ENCODE data around the gene GPR180. TPM values are rescaled to one million over a fixed set of nuclear protein-coding genes. Genes with fewer than 3 reads are reported as not detected.

Gene GPR180
- polyA plus RNA-seq (2013) = 4.7 TPM

DNA sequence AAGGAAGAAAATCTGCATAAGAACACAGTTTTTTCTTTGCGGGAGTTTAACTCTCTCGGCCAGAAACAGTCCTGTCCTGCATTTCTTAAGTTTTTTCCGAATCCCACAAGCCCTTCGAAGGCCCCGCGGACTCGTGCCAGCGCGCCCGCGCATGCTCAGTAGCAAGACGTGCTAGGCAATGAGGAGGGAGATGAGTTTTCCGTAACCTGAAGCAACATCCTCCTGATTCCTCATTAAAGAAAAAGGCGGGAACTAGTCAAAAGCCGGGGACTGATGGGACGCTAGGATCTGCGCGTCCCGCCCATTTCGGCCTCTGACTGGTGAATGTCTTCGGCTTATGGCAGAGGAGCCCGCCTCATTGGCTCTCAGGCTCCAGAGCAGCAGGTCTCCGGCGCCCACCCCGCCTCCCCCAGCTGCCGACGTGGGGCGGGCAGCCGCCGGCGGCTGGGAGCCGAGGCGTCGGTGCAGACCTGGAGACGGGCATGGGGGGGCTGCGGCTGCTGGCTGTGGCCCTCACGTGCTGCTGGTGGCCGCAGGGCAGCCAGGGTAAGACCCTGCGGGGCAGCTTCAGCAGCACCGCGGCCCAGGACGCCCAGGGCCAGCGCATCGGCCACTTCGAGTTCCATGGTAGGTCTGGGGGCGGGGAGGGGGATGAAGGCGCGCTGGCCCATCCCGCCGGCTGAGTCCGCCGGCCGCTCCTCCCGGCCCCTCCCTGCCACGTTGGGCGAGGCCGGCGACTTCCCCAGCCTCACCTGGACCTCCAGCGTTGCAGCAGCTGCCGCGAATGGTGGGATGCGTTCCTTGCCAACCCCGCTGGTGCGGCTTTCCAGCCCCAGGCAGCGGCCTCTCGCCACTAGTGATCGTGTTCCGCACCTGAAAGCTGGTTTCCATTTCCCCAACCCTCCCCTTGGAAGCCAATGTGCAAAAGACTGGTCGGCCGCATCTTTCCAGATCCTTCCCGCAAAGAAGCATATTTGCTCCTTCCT is at the start of gene GPR180:
TSS of gene GPR180 (plus strand) at position 412 of the 986 bp plus-strand sequence. CDS start at position 483, 71 bp downstream.
- WGBS (ENCODE audit: insufficient coverage) = under 1% methylated on average over 63 of the region's 71 CpGs
- no peaks in the 10 kb centered on the region for H3K27me3 ChIP-seq (replicated peaks in 2 of 5; ENCODE audit: control insufficient read depth in 4 of 5, insufficient read depth in 5 of 5, low read length in 4 of 5)
- ChIA-PET POLR2A (no interaction called here), CTCF (interaction anchor here (5.8 kb wide), 1 partner anchor 16 kb away, joined by 35 read pairs; no protein-coding TSS in a partner anchor)
- no peaks in the 10 kb centered on the region for H3K9me3 ChIP-seq (ENCODE audit: control extremely low read depth in 1 of 5, control insufficient read depth in 4 of 5, insufficient read depth in 2 of 5, low read depth in 1 of 5, low read length in 4 of 5)
- H3K36me3 ChIP-seq (ENCODE audit: control insufficient read depth in 4 of 4, insufficient read depth in 4 of 4, low read length in 3 of 4) = peaks cover 0 to 10% (median 5%) of the 10 kb centered on the region in 4 experiments
- H3K4me1 ChIP-seq (ENCODE audit: control extremely low read depth in 1 of 4, control insufficient read depth in 4 of 4, insufficient read depth in 4 of 4, low read length in 3 of 4) = peaks cover 0 to 19% (median 7%) of the 10 kb centered on the region in 4 experiments
- H3K27ac ChIP-seq (ENCODE audit: insufficient read depth in 1 of 2, low read depth in 1 of 2, low read length in 2 of 2, poor library complexity in 1 of 2, severe bottlenecking in 2 of 2) = peak within 1 kb of the TSS in 1 of 2 experiments; percentile 64
- DNase-seq = peak; percentile 97 to 98 (median 98)
- peak within 1 kb of the TSS; percentile 71 to 95 (median 82) for H3K4me3 ChIP-seq (ENCODE audit: control insufficient read depth in 1 of 7, extremely low read depth in 1 of 7, insufficient read depth in 4 of 7, low read depth in 2 of 7, low read length in 6 of 7)

DNA sequence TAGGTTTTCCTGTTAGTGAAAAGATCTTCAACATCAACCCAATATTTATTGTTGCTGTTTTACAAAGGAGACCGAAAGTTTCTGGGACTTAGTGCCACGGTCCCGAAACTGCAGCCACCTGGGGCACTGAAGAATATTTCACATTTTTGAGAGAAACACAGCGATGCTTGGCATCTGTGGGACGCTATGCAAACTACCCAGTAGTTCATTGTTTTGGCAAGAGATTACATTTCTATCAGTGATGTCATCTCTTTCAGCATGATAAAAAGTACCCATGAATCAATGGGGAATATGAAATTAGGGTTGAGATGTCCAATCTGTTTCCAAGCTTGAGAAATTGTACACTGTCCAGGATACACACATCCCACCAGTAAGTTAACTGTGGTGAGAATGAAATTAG is 49.6 kb upstream of the GPR180 start:
- H3K9me3 ChIP-seq (ENCODE audit: control extremely low read depth in 1 of 5, control insufficient read depth in 4 of 5, insufficient read depth in 2 of 5, low read depth in 1 of 5, low read length in 4 of 5) = no peaks in the 10 kb centered on the region
- WGBS (ENCODE audit: insufficient coverage) = 96% methylated on average over 4 of the region's 5 CpGs
- POLR2A ChIA-PET = no interaction called here

DNA sequence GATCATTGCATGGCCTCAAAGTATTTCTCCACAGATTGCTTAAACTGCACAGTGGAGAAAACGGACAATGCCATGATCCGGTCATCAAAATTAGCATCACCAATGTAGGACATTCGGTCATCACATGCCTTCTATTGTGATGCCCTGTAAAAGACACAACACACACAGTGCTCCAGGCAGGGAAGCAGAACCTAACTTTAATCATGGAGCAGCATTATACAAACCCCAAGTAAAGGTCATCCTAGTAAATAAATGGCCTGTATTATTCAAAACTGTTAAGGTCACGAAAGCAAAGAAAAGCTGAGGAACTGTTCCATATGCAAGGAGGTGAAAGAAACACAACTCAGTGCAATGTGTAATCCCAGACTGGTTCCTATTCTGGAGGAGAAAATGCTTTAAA is 47.9 kb upstream of the GPR180 start:
- H3K4me3 ChIP-seq (ENCODE audit: control insufficient read depth in 1 of 7, extremely low read depth in 1 of 7, insufficient read depth in 4 of 7, low read depth in 2 of 7, low read length in 6 of 7) = no peak overlapping the region
- H3K27me3 ChIP-seq (replicated peaks in 2 of 5; ENCODE audit: control insufficient read depth in 4 of 5, insufficient read depth in 5 of 5, low read length in 4 of 5) = peaks cover 0 to 2% (median 0%) of the 10 kb centered on the region in 5 experiments
- POLR2A ChIA-PET = no interaction called here
- no peak for DNase-seq
- CTCF ChIA-PET = no interaction called here
- H3K36me3 ChIP-seq (ENCODE audit: control insufficient read depth in 4 of 4, insufficient read depth in 4 of 4, low read length in 3 of 4) = no peaks in the 10 kb centered on the region
- no peaks in the 10 kb centered on the region for H3K9me3 ChIP-seq (ENCODE audit: control extremely low read depth in 1 of 5, control insufficient read depth in 4 of 5, insufficient read depth in 2 of 5, low read depth in 1 of 5, low read length in 4 of 5)
- peaks cover 0 to 11% (median 6%) of the 10 kb centered on the region in 4 experiments for H3K4me1 ChIP-seq (ENCODE audit: control extremely low read depth in 1 of 4, control insufficient read depth in 4 of 4, insufficient read depth in 4 of 4, low read length in 3 of 4)
- 92% methylated on average over 4 of the region's 4 CpGs for WGBS (ENCODE audit: insufficient coverage)
- no peak overlapping the region for H3K27ac ChIP-seq (ENCODE audit: insufficient read depth in 1 of 2, low read depth in 1 of 2, low read length in 2 of 2, poor library complexity in 1 of 2, severe bottlenecking in 2 of 2)

More for the DNA sequence above, 49.6 kb upstream of the GPR180 start:
- Histone ChIP-seq H3K4me3 (ENCODE audit: control insufficient read depth in 1 of 7, extremely low read depth in 1 of 7, insufficient read depth in 4 of 7, low read depth in 2 of 7, low read length in 6 of 7) (no peak overlapping the region), H3K27me3 (replicated peaks in 2 of 5; ENCODE audit: control insufficient read depth in 4 of 5, insufficient read depth in 5 of 5, low read length in 4 of 5) (peaks cover 0 to 2% (median 0%) of the 10 kb centered on the region in 5 experiments), H3K36me3 (ENCODE audit: control insufficient read depth in 4 of 4, insufficient read depth in 4 of 4, low read length in 3 of 4) (no peaks in the 10 kb centered on the region), H3K27ac (ENCODE audit: insufficient read depth in 1 of 2, low read depth in 1 of 2, low read length in 2 of 2, poor library complexity in 1 of 2, severe bottlenecking in 2 of 2) (no peak overlapping the region), H3K4me1 (ENCODE audit: control extremely low read depth in 1 of 4, control insufficient read depth in 4 of 4, insufficient read depth in 4 of 4, low read length in 3 of 4) (peaks cover 4 to 20% (median 15%) of the 10 kb centered on the region in 4 experiments)
- no peak for DNase-seq
- CTCF ChIA-PET = interaction anchor here (0.9 kb wide), 1 partner anchor 65 kb away, joined by 5 read pairs; no protein-coding TSS in a partner anchor

DNA sequence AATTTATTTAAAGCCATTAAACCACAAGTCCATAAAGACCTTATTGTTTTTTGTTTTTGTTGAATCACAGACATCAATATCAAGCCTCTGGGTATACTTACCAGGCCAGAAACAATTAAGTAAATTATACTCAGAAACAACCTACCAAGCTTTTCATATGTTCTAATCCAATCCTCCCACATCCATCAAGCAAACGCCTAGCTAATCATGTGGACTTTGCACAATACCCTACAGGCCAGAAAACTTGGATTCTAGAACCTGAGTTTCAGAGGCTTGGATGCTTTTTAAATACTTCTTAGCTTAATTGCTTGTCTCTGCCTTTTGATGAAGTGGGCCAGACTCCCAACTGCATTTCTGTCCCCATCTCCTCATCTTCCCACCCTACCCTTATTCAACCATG is 45.6 kb upstream of the GPR180 start:
- ChIA-PET CTCF (interaction anchor here (0.6 to 1.0 kb wide), 3 partner anchors 10 to 24 kb away, joined by 3 read pairs; no protein-coding TSS in a partner anchor), POLR2A (no interaction called here)
- H3K27ac ChIP-seq (ENCODE audit: insufficient read depth in 1 of 2, low read depth in 1 of 2, low read length in 2 of 2, poor library complexity in 1 of 2, severe bottlenecking in 2 of 2) = no peak overlapping the region
- H3K27me3 ChIP-seq (replicated peaks in 2 of 5; ENCODE audit: control insufficient read depth in 4 of 5, insufficient read depth in 5 of 5, low read length in 4 of 5) = peaks cover 0 to 2% (median 0%) of the 10 kb centered on the region in 5 experiments
- 100% methylated on average over 1 of the region's 1 CpG for WGBS (ENCODE audit: insufficient coverage)
- no peaks in the 10 kb centered on the region for H3K9me3 ChIP-seq (ENCODE audit: control extremely low read depth in 1 of 5, control insufficient read depth in 4 of 5, insufficient read depth in 2 of 5, low read depth in 1 of 5, low read length in 4 of 5)
- H3K4me3 ChIP-seq (ENCODE audit: control insufficient read depth in 1 of 7, extremely low read depth in 1 of 7, insufficient read depth in 4 of 7, low read depth in 2 of 7, low read length in 6 of 7) = no peak overlapping the region
- no peak for DNase-seq
- no peaks in the 10 kb centered on the region for H3K36me3 ChIP-seq (ENCODE audit: control insufficient read depth in 4 of 4, insufficient read depth in 4 of 4, low read length in 3 of 4)
- H3K4me1 ChIP-seq (ENCODE audit: control extremely low read depth in 1 of 4, control insufficient read depth in 4 of 4, insufficient read depth in 4 of 4, low read length in 3 of 4) = no peaks in the 10 kb centered on the region

DNA sequence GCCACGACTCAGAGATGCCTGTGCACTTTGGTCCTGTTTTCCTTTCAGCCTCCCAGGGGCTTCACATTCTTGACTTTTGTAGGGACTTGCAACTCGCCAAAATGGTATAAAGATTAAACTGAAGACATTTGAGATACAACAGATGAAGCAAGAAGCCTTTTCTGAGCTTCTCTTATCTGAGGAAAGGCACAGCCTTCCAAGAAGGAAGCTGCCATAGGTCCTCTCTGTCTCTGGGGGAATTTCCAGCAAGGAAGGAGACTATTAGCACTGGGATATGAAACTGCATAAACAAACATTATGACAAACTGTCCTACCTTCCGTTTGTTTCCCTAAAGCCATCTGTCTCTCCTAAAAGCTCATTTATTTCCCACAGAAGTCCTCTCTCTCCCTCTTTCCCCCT is 45.0 kb upstream of the GPR180 start:
- H3K9me3 ChIP-seq (ENCODE audit: control extremely low read depth in 1 of 5, control insufficient read depth in 4 of 5, insufficient read depth in 2 of 5, low read depth in 1 of 5, low read length in 4 of 5) = no peaks in the 10 kb centered on the region
- WGBS (ENCODE audit: insufficient coverage) = 100% methylated on average over 2 of the region's 3 CpGs
- no peaks in the 10 kb centered on the region for H3K36me3 ChIP-seq (ENCODE audit: control insufficient read depth in 4 of 4, insufficient read depth in 4 of 4, low read length in 3 of 4)
- H3K4me3 ChIP-seq (ENCODE audit: control insufficient read depth in 1 of 7, extremely low read depth in 1 of 7, insufficient read depth in 4 of 7, low read depth in 2 of 7, low read length in 6 of 7) = no peak overlapping the region
- CTCF ChIA-PET = interaction anchor here (0.8 to 1.0 kb wide), 2 partner anchors 10 to 24 kb away, joined by 3 read pairs; no protein-coding TSS in a partner anchor
- no peak overlapping the region for H3K27ac ChIP-seq (ENCODE audit: insufficient read depth in 1 of 2, low read depth in 1 of 2, low read length in 2 of 2, poor library complexity in 1 of 2, severe bottlenecking in 2 of 2)
- H3K27me3 ChIP-seq (replicated peaks in 2 of 5; ENCODE audit: control insufficient read depth in 4 of 5, insufficient read depth in 5 of 5, low read length in 4 of 5) = no peaks in the 10 kb centered on the region
- no peaks in the 10 kb centered on the region for H3K4me1 ChIP-seq (ENCODE audit: control extremely low read depth in 1 of 4, control insufficient read depth in 4 of 4, insufficient read depth in 4 of 4, low read length in 3 of 4)
- no peak for DNase-seq
- POLR2A ChIA-PET = no interaction called here

DNA sequence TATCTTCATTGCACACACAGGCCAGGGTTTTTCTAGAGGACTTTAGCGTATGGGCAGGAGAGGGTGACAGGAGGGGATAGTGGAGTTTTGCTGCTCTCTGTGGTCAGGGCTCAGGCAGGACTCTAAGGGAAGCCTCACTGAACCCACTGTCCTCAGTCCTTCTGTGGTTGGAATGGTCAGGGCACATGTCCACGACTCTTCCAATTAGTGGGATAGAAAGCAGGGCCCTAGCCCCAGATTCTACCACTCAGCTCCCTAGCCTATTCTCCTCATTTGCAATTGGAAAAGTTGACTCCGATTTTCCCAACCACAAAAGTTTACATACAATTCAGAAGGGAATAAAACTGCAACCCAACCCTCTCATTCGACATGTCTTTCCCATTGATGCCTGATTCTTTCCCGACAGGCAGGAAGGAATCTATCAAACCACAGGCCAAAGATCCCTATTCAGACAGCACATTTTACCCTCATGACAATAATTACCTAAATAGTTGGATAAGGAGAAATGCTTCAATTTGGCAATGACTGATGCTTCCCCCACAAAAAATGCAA is 43.9 kb upstream of the GPR180 start:
- WGBS (ENCODE audit: insufficient coverage) = 100% methylated on average over 1 of the region's 5 CpGs
- CTCF ChIA-PET = no interaction called here

DNA sequence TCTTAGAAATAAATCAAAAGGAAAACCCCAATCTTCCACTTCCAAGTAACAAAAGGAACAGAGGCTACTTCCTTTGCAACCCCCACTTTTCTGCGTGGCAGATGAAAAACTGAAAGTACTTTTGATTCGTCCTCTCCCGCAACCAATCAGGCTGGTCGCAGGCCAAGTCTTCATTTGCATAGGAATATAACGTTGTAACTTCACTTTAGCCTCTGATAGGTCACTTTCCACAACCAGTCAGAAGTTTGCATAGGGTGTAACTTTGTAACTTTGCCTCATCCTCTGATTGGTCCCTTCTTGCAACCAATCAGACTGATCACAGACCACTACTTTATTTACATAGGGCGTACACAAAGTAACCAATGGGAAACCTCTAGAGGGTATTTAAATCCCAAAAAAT is 42.9 kb upstream of the GPR180 start:
- DNase-seq = peak in 1 of 3 donors; percentile 14
- CTCF ChIA-PET = no interaction called here
- POLR2A ChIA-PET = no interaction called here
- H3K36me3 ChIP-seq (ENCODE audit: control insufficient read depth in 4 of 4, insufficient read depth in 4 of 4, low read length in 3 of 4) = no peaks in the 10 kb centered on the region
- H3K4me3 ChIP-seq (ENCODE audit: control insufficient read depth in 1 of 7, extremely low read depth in 1 of 7, insufficient read depth in 4 of 7, low read depth in 2 of 7, low read length in 6 of 7) = no peak overlapping the region
- H3K27ac ChIP-seq (ENCODE audit: insufficient read depth in 1 of 2, low read depth in 1 of 2, low read length in 2 of 2, poor library complexity in 1 of 2, severe bottlenecking in 2 of 2) = no peak overlapping the region
- no peaks in the 10 kb centered on the region for H3K9me3 ChIP-seq (ENCODE audit: control extremely low read depth in 1 of 5, control insufficient read depth in 4 of 5, insufficient read depth in 2 of 5, low read depth in 1 of 5, low read length in 4 of 5)
- no peaks in the 10 kb centered on the region for H3K27me3 ChIP-seq (replicated peaks in 2 of 5; ENCODE audit: control insufficient read depth in 4 of 5, insufficient read depth in 5 of 5, low read length in 4 of 5)
- WGBS (ENCODE audit: insufficient coverage) = 60% methylated on average over 4 of the region's 6 CpGs
- H3K4me1 ChIP-seq (ENCODE audit: control extremely low read depth in 1 of 4, control insufficient read depth in 4 of 4, insufficient read depth in 4 of 4, low read length in 3 of 4) = no peaks in the 10 kb centered on the region

More for the DNA sequence above, 43.9 kb upstream of the GPR180 start:
- H3K27me3 ChIP-seq (replicated peaks in 2 of 5; ENCODE audit: control insufficient read depth in 4 of 5, insufficient read depth in 5 of 5, low read length in 4 of 5) = no peaks in the 10 kb centered on the region
- no peaks in the 10 kb centered on the region for H3K9me3 ChIP-seq (ENCODE audit: control extremely low read depth in 1 of 5, control insufficient read depth in 4 of 5, insufficient read depth in 2 of 5, low read depth in 1 of 5, low read length in 4 of 5)
- DNase-seq = no peak
- H3K4me3 ChIP-seq (ENCODE audit: control insufficient read depth in 1 of 7, extremely low read depth in 1 of 7, insufficient read depth in 4 of 7, low read depth in 2 of 7, low read length in 6 of 7) = no peak overlapping the region
- no peaks in the 10 kb centered on the region for H3K4me1 ChIP-seq (ENCODE audit: control extremely low read depth in 1 of 4, control insufficient read depth in 4 of 4, insufficient read depth in 4 of 4, low read length in 3 of 4)
- POLR2A ChIA-PET = no interaction called here
- H3K36me3 ChIP-seq (ENCODE audit: control insufficient read depth in 4 of 4, insufficient read depth in 4 of 4, low read length in 3 of 4) = no peaks in the 10 kb centered on the region
- no peak overlapping the region for H3K27ac ChIP-seq (ENCODE audit: insufficient read depth in 1 of 2, low read depth in 1 of 2, low read length in 2 of 2, poor library complexity in 1 of 2, severe bottlenecking in 2 of 2)

Measured in common myeloid progenitor, CD34-positive (primary cell).